NK-92 treated with Interleukin-12 subunit alpha and Interleukin-12 subunit beta, amount 100 ng/mL, for 24 hours (cell line): ENCODE results near the gene COLGALT1.

ENCODE experiments used
- DNase-seq: peaks from one replicate; lab custom pipeline; 2025; lab: John Stamatoyannopoulos, UW

The COLGALT1 gene

DNA sequence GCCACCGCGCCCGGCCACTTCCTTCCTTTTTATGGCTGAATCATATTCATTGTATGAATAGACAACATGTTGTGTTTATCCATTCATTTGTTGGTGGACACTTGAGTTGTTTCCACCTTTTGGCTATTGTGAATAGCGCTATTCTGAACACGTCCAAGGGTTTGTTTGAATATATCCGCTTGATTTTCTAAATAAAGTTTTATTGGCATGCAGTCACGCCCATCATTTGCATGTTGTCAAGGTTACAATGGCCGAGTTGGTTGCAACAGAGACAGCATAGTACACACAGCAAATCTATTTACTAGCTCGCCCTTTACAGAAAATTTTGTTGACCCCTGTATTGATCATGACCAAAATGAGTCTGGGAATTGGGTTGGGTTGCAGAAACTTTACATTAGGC, 43.5 kb downstream of the COLGALT1 start:
- no peak for DNase-seq

GRCh38 chr19:17599780-17600179, 44.3 kb downstream of the COLGALT1 start:
- DNase-seq: no peak

DNA sequence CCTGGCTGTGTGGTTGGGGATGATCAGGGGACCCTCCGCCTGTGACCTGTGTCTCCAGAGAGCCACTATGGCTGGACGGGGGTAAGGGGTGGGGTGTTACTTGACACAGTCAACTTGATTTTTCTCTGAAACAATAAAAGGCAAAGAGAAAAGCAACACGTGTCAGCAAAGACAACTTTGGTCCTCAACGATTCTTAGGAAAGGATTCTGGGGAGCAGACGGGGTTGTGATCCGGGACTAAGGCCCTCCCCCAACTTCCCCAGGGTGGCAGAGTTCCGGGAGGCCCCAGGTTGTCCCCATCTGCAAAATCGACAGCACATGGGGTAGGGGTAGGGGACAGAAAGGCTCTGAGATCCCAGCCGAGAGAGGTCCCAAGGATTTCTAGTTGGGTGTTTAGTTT, 46.2 kb downstream of the COLGALT1 start:
- no peak for DNase-seq

GRCh38 chr19:17602217-17602616, 46.8 kb downstream of the COLGALT1 start:
- no peak for DNase-seq

GRCh38 chr19:17602872-17603510, 47.5 kb downstream of the COLGALT1 start:
- DNase-seq: no peak

DNA sequence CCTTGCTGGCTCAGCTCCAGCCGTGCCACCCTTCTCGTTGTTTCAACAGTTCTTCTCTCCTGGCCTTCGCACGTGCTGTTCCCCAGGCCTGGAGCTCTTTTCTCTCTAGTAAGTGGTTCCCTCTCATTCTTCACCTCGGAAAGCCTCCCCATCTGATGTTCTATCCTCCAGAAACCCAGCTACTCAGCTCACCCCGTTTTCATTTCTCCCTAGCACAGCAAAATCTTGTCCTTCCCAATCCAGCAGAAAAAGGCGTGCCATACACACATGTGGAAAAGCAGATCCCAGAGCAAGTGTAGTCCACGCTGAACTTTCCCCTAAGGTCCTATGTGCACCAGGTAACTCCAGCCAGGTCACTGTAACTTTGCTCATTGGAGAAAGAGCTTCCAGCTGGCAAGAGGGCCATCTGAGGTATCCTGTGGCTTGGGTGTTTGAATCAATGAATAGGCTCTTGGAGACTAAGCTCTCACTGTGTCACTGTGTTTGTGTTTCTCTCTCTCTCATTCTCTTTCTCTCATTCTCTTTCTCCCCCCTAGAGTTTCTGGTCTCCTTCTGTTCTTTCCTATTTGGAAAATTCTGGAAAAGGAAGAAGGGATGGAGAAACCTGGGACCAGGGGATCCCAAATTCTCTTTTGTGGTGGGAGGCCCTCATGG, 49.0 kb downstream of the COLGALT1 start:
- DNase-seq: no peak

DNA sequence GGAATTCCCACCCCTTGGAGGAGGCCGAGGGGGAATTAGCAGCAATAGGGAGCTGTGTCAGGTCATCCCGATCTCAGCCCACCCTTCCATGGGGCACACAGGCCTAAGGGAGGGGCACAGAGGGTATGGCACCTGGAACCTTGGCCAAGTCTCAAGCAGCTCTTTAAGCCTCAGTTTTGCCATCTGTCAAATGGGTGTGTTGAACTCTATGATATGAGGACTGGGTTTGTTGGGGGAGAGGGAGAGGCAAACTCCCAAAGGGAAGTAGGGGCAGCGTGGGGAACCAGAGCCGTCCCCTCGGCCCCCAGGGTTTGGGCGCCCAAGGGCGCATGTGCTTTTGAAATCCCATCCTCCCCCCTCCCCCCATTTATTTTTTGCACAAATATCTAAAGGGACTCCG, 49.7 kb downstream of the COLGALT1 start:
- no peak for DNase-seq

DNA sequence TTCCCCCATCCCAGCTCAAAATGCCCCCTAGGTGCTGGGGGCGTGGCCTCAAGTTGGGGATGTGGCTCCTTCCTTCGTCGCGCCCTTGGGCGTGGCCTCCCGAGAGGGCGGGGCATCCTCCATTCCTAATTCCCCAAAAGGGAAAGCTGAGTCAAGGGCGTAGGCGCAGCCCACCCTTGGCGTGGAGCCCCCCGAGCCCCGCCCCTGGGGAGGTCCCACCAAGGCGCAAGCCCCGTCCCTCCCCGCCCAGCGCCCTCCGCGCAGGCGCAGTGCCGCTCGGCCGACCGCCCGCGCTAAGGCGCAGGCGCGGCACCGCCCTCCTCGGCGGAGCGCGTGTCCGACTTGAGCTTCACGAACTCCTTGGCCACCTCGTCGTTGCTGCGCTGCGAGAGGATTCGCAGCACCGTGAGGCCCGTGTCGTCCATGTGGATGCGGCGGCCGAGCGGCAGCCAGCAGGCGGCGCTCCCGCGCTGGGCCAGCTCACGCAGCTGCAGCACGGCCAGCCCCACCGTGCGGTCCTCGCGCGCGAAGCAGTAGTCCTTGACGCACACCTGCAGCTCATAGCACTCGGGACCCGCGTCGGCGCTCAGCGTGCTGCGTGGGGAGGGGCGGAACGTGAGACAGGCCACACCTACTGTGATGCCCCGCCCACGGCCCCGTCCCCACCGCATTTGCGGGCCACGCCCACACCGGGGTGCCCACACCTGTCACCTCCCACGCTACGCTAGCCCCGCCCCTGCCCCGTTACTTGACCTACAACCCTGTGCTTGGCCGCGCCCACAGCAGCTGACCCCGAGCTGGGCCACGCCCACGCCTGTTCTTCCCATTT, 50.5 kb downstream of the COLGALT1 start:
- no peak for DNase-seq

GRCh38 chr19:17606590-17607185, 51.2 kb downstream of the COLGALT1 start:
- no peak for DNase-seq

DNA sequence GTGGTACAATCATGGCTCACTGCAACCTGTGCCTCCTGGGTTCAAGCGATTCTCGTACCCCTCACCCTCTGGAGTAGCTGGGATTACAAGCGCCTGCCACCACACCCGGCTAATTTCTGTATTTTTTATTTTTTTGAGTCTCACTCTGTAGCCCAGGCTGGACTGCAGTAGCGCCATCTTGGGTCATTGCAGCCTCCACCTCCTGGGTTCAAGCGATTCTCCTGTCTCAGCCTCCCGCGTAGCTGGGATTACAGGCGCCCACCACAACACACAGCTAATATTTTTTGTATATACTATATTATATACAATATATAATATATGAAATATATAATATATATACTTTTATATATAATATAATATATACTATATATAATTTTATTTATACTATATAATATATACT, 52.5 kb downstream of the COLGALT1 start:
- no peak for DNase-seq

- DNase-seq: no peak
These were observed 54.9 kb downstream of the COLGALT1 start for GRCh38 chr19:17610384-17610783.

DNA sequence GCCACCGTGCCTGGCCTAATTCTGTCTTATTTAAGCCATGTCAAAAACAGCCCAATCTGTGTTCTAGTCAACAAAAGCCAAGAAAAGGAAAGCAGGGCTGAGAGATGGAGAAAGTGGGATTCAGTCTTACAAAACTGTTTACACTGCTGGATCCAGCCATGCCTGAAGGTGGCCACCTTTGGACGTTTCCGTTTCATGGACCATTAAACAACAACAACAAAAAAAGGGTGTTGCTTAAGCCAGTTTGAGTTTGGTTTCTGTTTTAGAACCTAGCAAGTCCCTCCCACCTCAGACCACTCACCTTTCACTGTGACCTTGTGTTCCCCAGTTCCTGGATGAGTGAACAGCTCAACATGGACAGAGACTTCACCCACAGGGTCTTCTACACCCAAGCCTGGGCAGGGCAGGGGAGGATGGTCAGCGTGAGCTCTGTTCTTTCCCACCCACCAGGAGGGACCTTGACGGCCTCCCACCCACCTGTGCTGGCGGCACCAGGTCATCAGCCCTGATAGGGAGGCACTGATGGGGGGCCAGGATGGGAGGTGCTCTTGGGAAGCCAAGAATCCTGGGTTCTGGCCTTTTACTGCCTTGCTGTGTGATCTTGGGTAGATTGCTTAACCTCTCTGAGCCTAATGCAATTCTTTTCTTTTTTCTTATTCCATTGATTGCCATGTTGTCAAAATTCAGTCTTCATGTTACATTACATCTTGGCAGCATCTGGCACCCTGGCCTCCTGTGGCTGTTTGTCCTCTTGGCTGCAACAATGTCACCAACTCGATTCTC, 56.2 kb downstream of the COLGALT1 start:
- no peak for DNase-seq

DNA sequence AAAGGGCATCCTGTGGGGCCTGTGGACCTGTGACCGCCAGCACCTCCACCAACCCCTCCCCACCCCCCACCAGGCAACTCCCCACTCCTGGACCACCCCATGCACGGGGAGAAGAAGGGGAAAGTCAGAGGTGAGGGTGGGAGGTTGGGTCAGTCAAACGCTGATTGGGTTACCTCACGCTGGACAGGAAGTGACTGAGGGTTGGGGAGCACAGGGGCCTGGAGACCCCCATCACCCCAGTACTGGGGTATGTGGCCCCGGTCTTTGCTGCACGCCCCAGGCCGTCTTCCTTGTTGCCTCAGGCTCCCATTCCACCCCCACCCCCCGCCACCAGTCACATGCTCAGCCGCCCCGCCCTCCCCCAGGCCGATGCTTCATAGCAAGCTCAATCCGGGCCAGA, 59.0 kb downstream of the COLGALT1 start:
- DNase-seq: no peak

DNA sequence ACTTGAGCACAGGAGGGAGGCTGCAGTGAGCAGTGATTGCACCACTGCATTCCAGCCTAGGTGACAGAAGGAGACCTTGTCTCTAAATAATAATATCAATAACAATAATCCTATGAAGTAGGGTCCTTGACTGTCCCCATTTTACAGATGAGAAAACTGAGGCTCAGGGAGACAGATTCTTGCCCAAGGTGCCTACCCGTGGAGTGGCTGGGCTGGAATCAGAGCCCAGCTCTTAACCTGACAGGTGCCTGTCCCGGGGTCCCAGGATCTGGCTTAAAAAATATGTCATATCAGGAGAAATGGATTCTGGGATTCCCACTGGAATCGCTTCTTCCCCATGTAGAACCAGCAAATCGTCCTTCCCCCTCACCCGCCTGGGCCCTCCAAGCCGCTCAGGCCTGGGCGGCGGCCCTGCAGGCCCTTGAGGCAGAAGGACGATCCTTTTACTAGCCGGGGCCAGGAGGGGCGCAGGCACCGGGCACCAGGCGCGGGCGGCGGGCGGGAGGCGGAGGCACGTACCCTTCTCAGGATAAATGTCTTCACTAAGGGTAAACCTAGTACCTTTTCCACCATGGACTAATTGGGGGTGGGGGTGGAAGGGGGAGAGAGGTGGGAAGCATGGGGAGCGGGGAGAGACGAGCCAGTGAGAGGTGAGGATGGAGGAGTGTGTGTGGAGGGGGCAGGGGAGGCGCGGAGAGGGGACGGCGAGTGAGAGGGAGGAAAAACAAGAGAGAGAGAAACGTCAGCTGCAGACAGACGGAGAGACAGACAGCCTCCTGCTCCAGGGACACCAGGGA, 60.6 kb downstream of the COLGALT1 start:
- no peak for DNase-seq

DNA sequence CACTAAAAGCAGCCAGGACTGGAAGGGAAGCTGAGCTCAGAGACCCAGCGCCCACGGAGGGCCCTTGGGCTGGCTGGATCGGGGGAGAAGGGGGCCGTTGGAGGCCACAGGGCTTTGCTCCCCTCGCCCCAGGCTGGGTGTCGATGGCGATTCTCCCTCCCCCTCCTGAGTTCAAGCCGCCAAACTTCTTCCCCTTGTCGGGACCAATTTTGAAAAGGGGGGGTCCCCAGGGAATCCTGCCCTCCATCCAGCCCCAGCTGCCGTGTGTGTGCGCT, 61.2 kb downstream of the COLGALT1 start:
- no peak for DNase-seq

- DNase-seq: no peak
These were observed 61.7 kb downstream of the COLGALT1 start for GRCh38 chr19:17616961-17617806.

GRCh38 chr19:17617807-17618192, 62.4 kb downstream of the COLGALT1 start:
- DNase-seq: no peak

DNA sequence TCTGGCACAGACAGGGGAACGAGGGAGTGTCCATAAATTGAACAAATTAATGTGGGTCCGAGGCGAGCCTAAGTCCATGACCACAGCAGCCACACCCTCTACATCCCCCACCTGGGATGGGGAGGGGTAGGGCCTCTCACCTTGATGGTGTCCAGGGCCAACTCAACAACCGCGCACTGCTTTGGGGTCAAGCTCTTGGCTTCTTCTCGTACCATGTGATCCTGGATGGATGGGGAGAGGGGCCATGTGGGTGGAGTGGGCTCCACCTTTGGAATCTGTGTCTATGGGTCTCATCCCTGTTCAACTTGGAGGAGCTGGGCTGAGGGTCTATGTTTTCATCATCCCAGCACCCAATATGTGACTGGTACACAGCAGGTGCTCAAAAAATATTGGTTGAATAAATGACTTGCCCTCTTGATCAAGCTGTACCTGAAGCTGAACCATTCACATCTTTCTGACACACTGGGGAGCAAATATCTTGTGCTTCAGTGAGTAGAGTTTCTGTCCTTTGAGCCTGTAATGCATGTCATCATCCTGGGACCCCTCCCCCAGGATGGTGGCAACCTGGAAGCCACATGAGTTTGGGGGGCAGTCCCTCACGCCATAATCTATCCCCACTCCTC, 62.9 kb downstream of the COLGALT1 start:
- DNase-seq: no peak

DNA sequence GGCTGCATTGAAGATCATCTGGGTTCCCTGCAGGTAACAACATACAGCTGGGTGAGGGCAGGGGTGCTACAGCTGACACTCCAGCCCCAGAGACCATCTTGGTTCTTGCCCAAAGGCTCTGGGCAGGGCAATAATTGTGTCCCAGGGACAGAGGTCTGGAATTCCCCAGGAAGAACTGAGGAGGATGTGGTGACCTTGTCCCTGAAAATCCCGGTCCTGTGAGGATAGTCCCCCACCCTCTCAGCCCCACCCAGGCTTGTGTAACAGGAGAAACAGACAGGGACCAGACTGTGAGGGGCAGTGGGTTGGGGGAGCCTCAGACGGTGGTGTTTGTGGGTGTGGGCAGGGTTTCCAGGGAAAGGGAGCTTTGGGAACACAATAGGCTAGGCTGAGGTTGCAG, 63.5 kb downstream of the COLGALT1 start:
- DNase-seq: no peak

GRCh38 chr19:17620696-17621095, 65.2 kb downstream of the COLGALT1 start:
- no peak for DNase-seq
